Activated naive CD8-positive, alpha-beta T cell treated with anti-CD3 and anti-CD28 coated beads, Interleukin-2, amount 50 U/mL, for 16 hours (primary cell): ENCODE measurements around the gene FERMT1.
"Not testable (repeated sequence)": the region's sequence is repeated elsewhere in the genome, so short reads cannot be mapped to it uniquely, and the experiment has no call there.

ENCODE experiments used
- DNase-seq: peaks from one replicate; pipeline ENCODE4 v3.0.0-alpha.2; 2020; ENCODE audit warnings: low read depth, low spot score

Gene FERMT1

DNA sequence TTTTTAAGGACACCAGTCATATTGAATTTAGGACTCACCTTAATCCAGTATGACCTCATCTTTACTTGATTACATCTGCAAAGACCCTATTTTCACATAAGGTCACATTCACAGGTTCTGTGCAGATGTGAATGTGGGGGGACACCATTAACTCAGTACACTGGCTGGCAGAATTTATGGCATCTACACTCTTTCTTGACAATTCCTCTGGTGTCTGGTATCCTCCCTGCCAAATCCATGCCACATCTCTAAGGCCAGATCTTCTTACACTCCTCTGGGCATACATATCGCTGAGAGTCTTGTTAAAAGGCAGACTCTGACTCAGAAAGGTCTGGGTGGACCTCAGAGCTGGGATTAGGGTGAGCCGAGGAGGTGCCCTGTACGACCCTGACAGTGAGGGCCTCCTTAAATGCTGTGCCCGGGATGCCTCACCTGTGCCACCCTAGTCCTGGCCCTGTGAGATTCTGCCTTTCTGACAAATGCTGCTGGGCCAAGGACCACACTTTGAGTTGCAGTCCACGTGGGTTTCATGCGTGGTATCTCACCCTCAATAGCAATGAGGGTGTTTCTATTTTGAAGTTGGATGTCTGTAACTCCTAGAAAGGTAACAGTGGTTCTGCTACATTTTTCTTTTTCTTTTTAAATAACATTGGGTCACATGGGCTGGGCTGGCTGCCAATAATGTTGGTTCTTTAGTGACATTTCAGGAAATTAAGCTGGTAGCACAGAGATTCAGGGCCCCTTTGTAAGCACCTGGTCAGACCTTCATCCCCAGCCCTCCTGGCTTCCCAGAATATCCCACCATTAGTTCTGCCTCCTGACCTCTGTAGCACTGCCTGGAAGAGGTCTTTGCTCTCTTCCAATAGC lies 51.8 kb downstream of the FERMT1 start:
- no peak for DNase-seq

DNA sequence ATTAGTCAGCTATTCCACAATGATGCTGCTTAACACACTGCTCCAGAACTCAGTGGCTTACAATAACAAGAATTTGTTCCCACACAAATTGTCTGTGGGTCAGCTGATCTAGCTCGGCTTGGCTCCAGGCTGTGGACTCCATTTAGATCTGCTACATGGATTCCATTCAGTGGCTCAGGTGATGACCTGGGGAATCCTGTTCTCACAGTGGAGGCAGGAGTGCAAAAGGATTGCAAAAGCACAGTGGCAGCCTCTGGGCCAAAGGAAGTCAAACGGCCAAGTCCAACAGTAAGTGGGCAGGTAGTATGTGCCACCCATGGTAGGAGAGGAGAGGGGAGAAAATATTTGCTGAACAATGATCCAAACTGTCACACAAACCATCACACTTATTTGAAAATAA lies 53.2 kb downstream of the FERMT1 start:
- DNase-seq: no peak

DNA sequence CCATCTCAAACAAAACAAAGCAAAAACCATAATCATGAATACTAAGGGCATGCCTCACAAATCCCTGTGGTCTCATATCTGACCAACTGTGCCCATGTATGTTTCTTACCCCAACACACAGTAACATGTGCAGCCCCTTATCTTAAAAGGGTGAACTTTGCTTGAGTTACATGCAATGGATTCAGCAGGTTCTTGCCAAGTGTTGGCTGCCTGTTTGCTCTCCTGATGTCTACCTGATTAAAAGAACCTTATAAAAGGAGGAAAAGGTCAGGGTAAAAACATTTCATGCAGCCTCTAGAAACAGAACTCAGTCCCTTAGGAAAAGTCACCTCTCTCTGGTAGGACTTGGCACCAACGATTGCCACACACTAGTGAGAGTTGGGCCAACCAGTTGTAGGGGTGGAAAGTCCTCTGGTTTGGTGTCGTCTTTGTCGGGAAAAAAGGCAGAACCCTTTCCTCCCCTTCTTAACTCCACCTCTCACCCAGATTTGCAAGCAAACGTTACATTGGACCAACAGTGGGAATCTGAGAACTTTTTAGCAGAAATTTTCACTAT lies 55.0 kb downstream of the FERMT1 start:
- no peak for DNase-seq

DNA sequence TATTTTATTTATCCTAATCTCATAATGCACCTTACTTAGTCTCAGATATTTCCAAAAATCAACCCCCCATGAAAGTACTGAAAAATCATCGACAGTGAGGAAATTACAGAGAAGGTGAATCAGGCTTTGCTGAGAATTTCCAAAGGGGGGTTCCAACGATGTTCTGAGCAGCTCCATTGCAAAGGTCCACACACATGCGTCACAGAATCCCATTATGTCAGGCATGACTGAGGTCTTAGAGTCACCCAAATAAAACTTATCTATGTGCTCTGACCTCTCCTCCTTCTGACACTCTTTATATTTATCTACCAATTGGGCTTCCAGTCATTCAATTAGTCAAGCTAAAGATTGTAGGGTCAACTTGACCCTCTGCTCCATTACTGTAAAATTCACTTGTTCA lies 56.2 kb downstream of the FERMT1 start:
- no peak for DNase-seq

DNA sequence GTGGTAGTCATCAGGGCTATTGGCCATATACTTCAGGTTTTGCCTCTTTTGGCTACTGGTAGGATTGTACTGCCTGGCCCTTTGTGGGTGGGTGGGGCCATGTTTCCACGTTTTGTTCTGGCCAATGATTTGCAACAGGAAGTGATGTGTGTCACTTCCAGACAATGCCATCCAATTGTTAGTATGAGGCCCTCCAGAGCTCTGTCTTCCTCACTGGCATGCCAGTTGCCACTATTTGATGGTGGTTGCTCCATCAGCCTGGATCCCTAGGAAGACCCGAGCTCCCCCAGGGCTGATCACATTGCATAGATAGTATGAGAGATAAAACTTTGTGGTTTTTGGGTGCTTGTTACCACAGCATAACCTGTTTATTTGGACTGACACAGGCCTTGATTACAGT lies 61.3 kb downstream of the FERMT1 start:
- DNase-seq: no peak

DNA sequence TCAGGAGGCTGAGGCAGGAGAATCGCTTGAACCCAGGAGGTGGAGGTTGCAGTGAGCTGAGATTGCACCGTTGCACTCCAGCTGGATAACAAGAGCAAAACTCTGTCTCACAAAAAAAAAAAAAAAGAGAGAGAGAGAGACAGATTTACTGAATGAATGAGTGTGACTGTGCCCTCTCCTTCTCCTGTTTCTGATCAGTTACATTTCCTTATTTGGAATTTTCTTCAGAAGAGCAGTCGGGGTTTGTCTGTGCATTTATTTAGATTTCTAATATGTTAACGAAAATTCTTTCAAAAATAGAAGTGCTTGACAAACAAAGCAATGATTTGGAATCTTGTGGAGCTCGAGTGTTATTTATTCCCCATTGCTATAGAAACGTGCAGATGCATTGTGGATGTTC lies 62.6 kb downstream of the FERMT1 start:
- no peak for DNase-seq

DNA sequence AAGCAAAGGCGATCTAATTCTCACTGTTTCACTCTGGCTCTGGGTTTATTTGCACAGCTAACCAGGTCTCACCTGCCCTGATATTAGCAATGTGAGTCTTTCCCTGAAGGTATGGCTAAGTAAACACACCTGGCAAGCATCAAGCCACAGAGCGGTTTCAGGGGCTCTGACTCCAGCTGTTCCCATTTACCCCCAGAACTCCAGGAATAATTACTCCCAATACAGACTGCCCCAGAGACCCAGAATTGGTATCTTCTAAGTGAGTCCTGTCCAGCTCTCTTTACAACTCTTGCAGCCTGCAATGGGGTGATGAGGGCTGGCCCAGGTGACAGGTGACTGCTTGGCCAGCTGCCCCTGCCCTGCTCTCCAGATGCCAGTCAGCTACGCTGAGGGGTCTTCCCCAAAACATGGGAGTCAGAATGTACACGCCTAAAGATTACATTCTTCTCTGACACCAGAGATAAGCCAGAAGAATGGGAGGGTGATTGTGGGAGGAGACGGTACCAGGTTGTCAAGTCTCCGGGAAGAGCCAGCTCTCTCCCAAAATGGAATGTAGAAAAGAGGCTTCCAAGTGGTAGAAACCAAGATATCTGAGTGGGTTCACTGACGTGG lies 64.0 kb downstream of the FERMT1 start:
- no peak for DNase-seq

DNA sequence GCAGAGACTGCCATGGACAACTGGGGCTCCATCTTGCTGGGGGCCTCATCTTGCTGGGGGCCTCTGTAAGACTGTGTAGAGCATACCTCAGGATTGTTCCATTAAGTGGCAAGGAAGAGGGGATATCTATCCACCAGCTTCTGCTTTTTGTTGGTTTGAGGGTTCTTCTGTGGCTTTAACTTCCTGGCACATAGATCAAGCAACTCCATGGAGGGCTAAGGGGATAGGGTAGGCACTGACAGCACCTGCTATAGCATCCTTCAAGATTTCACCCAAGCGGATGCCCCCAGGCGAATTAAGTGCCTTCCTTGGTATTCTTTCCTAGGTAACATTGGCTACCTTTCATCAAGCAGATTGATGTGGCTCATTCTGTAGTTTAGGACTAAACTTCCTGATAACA lies 65.1 kb downstream of the FERMT1 start:
- DNase-seq: no peak

DNA sequence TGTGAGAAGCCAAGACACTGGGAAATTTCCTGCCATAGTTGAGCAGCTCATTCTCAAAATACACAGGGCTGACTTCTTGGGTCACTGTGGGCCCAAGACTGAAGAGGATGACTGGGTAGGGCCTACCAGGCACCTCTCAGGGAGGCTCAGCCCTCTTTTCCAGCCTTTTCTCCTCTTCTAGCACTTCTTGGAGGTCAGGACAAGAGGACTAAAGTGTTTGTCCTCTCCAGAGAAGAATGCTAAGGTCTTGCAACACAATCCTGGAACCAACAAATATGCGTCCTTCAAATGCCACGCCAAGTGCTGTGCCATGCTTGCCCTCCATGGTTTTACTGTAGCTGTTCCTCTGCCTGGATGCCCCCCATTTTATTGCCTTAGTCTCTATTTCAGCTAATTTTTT lies 65.7 kb downstream of the FERMT1 start:
- DNase-seq: no peak

DNA sequence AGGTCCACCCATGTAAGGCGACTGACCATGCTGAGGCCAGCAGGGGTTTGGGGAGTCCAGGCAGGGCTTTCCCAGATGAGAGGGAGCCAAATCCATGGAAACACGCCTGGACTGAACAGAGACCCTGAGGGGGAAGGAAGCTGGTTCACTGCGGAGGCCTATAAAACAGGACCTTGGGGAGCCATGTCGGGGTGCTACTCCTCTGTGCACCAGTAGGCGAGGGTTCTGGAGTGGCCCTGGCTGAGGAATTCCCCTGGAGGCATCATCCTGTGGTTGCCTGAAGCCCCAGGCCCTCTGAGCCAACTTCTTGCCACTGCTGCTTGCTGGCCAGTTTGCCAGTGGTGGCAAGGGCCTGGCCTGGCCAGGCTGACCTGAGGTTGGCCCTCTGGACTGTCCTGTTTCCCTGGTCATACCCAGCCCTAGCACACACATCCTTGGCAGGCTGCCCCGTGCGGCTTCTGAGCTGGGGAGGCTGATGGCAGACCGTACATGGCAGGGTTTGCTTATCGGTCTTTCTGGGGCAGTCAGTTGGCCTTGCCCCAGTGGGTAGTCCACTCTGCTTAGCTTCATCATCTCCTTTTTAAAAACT lies 66.8 kb downstream of the FERMT1 start:
- DNase-seq: no peak

DNA sequence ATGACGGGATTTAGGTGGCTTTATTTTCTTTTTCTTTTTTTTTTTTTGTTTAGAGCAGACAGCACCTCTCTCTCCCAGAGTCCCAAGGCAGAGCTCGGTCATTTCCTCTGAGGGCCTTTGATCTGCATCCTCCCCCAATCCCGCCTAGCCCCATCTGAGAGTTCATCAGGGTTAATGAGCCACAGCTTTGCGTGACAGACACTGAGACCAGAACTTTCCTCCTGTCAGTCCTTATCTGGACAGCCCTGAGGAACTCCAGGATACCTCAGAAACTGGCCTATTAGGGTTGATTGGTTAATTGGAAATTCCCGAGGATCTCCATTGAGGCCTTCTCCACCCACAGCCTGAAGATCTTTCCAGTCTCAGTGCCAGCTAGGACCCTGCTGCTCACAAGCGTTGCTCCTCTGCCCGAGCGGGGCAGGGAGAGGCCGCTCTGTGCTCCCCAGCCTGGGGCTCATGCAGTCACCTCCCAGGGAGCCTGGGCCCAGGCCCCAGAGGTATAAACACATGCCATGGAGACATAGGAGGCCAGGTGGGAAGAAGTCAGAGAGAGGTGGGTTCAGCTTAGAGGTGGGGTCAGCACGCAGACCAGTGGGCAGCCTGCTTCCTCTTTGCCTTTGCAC lies 67.6 kb downstream of the FERMT1 start:
- DNase-seq: no peak

DNA sequence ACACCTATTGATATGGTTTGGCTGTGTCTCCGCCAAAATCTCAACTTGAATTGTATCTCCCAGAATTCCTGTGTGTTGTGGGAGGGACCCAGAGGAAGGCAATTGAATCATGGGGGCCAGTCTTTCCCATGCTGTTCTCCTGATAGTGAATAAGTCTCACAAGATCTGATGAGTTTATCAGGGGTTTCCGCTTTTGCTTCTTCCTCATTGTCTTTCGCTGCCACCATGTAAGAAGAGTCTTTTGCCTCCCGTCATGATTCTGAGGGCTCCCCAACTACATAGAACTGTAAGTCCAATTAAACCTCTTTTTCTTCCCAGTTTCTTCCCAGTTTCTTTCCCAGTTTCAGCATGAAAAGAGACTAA lies 68.2 kb downstream of the FERMT1 start:
- DNase-seq: not testable (repeated sequence)

DNA sequence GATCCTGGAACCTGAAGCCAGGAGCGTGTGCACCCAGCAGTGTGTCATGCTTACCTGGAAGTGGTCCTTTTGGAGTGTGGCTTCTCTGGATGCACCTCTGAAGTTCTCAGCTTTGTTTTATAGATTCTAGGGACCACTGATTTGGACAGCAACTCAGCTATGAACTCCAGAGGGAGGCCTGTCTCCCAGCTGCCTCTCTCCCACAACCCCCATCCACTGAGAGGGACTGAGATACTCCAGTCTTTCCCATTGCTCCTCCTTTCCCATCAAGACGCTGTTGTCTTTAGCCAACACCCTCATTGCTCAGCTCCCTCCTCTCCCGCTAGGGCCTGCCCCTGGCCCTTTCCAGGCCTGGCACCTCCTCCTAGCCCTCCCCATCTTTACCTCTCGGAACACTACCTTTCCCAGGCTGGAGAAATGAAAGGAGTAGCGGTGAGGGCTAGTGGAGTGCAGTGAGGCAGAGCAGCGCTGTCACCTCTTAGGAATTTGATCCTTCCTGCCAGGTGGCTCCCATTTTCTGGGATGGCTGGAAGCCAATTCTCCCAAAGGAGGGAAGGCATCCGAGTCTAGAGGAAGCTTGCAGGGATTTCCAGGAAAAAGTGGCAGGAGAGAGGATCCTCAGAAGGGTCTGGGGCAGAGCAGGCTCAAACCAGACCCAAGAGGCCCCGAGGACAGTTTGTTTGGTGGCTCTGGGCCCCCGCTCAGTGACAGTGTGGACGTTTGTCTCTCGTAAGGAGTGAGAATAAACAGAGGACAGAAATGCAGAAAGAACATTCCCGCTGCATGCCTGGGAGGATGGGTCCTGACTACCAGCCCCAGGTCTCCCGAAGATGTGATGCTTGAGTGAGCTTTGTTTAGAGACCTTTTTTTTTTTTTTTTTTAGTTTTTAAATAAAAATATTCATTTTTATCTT lies 68.8 kb downstream of the FERMT1 start, which contains the start of gene LRRN4:
LRRN4 (minus strand) TSS at position 285 of the 913 bp plus-strand sequence. CDS start 1,261 bp downstream, outside the sequence.
- no peak for DNase-seq

DNA sequence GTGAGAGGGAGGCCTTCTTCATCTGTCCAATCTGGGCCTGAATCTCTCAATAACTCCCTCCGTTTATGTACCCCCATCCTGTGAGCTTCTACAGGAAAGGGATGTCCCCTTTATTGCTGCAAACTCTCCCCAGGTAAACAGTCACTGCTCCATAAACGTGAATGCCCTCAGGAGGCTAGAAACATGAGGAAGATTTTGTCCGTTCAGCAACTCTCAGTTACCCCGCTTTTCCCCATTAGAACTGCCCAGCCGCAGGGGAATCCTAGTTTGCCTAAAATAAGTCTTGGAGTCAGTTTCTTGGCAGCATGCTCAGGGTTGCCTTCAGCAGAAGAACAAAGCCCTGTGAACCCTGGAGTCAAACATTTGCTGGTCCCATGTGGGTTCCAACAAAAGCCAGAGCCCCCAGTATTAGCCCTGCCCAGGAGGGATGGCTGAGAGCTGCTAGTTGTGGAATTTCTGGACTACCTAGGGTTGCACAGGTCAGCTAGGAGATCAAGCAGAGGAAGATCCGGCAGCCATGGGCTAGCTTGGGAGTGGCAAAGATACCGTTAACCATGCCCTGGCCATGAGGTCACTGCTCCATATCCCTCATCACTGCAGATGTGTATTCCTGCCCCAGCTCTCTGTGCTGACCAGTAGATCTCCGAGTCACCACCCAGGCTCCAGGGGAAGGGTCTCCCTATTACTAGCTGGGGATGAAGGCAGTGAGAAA lies 69.6 kb downstream of the FERMT1 start:
- DNase-seq: no peak

DNA sequence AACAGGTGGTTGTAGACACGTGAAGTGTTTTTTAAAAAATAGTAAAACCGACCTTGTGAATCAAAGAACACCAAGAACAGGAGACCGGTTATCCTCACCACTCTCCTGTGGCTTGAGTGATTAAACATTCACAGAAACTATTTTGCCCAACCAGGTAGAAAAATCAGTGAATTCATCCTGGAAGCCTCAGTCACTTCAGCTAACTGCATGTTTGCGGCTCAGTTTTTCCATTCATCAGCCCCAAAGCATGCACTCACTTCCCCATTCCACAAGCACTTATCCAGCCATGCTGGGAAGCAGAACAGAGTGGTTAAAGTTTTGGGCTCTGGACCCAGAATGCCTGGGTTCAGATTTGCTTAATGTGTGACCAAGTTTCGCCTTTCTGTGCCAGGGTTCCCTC lies 71.3 kb downstream of the FERMT1 start:
- DNase-seq: no peak

DNA sequence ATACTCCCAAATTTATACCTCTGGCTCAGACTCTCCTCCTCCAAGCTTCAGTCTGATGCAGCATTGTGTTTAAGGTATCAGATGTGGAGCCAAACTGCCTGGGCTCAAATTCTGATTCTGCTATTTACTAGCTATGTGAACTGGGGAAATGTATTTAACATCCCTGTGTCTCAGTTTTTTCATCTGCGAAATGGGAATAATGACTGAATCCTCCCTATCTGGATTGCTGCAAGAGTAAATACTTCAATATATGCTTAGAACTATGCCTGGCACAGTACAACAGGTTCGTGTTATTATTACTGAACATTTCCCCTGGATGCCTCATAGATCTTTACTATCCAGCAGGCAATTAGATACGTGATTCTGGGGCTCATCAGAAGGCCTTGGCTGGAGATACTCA lies 74.4 kb downstream of the FERMT1 start:
- no peak for DNase-seq

DNA sequence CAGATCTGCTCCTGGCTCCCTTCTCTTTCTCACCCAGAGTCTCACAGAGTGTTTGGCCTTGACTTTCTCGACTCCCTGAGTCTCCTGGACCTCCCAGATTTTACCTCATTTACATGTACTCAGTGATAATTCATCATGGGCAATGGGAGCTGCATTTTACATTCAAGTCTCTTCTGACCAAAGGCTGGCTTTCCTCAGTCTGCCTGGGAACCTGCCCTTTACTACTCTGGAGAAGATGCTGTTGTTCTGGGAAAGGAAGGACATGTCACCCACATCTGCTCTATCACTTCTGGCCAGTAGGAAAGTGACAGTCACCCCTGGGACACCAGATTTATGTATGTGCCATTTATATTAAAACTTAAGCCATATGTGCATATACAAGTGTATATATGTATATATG lies 76.4 kb downstream of the FERMT1 start:
- no peak for DNase-seq

DNA sequence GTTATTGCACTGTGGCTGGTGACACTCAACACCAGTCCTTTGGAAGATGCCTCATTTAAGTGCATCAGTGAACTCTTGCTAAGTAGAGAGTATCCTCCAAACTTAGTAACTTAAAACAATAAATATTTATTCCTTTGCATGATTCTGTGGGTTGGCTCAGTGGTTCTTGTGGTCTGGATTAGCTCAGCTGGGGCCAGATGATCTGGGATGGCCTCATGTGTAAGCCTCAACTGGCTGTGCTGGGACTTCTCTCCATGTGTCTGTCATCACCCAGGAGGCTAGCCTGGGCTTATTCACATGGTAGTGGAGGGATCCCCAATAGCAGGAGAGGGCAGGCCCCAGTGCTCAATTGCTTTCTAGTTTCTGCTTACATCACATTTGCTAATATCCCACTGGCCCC lies 77.3 kb downstream of the FERMT1 start:
- no peak for DNase-seq

DNA sequence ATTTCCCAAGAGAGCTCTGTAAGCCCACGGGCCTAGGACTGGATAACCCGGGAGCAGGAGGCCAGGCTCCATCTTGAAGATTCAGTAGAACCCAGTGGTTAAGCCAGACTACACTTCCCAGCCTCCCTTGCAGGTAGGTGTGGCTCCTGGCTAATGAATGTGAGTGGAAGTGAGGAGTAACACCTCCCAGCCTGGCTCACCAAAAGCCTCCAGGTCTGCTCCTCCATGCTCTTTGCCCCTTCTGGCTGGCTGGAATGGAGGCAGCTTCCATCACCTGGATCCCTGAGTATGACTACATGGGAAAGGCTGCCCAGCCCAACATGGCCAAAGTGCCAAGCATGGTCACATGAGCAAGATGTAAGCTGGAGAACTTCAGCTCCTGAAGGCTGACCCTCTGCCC lies 78.7 kb downstream of the FERMT1 start:
- no peak for DNase-seq

DNA sequence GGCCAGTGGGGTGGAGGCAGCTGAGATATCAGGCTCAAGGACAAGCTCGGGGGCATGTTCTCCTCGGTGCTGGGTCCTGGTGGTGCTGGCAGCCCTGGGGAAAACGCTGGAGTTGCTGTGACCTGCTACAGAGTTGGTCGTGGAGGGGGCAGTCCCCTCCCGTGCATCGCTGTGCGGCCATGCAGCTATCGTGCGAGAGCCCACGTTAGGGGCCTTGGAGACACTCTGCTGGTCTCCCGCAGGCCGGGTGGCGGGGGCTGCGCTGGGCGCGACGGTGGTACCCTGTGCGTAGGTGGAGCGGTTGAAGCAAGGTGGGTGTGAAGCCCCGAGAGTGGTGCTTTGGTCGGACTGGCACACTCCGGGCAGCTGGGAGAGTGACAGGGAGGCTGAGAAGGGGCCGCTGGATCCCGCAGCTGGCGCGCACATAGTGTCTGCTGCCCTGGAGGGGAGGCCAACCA lies 81.0 kb downstream of the FERMT1 start:
- DNase-seq: no peak
